OCI-M1 (cell line): Measurements from ENCODE around the gene KPNA2.
"Not testable (repeated sequence)": the region's sequence is repeated elsewhere in the genome, so short reads cannot be mapped to it uniquely, and the experiment has no call there.

Source experiments
- DNase-seq: peaks from one replicate; lab custom pipeline; 2025; lab: John Stamatoyannopoulos, UW

KPNA2 gene

DNA sequence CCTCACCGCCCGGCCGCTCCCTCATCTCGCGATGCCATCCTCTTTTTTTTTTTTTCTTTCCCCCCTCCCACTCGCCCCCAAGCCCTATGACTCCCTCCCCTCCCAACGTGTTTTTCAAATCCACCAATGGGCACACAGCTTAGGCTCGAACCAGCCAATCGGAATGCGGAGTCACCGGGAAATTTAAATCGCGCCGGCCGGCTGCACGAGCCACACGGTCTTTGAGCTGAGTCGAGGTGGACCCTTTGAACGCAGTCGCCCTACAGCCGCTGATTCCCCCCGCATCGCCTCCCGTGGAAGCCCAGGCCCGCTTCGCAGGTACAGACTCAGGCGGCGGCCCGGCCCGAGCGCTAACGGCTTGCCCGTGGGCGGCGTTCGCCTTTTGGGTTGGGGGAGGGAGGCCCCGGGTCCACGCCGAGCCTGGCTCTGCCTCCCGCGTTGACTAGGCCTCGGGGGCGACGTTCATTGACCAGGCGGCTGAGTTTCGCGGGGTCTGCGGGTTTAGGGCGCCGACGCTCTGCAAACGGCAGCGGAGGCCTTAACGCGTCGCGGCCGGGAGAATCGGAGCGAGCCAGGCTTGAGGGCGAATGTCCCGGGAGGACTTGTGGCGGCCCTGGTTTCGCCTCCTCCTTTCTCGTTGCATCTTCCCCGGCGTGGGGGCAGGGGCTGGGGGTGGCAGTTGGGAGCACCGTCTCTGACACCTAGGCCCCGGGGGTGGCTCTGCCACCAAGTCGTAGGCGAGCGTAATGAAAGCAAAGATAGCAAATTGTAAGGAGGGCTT lies at the start of gene KPNA2:
TSS of gene KPNA2 (plus strand) at position 213 of the 781 bp plus-strand sequence. CDS start 1,398 bp downstream, outside the sequence.
- peak; percentile 98 for DNase-seq

DNA sequence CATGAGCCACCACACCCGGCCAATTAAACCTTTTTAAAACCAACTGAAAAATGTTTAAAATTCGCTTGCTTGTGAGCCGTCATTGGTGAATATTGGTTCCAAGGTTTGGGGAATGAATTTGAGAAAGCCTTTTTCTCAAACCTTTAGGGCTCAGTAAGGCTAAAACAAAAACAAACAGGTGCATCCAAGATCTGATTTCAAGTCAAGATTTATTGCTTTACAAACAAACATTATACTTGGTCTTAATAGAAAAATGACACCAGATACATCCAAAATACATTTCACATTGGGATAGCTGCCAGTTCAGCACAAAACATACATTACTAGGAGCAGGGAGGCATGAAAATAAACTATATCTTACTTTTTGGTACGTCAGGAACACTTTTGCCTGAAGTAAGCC lies 44.6 kb upstream of the KPNA2 start:
- no peak for DNase-seq

DNA sequence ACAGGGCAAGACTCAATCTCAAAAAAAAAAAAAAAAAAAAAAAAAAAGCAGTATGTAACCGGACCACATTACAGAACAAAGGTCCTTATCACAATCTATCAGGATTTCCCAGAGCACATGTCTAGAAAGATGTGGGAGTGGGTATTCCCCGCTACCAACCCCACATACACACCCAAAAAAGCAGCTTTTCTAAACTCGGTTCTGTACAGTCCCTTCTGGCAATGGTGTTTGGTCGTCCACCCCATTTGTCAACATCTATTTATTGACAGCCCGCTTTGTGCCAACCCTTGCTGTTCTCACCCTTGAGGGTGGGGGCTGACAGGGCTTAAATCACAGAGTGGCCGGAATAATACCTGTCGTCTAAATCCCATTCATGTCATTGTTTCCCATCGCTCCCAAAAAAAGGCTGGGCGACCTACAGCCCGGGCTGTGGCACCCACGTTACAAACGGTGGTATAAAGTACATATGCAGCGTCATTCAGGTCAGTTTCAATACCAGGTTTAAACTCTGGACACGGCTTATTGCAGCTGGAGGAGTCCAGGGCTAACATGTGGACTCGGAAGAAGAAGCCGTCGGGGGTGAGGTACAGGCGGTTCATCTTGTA lies 42.9 kb upstream of the KPNA2 start:
- DNase-seq = peak; percentile 64

DNA sequence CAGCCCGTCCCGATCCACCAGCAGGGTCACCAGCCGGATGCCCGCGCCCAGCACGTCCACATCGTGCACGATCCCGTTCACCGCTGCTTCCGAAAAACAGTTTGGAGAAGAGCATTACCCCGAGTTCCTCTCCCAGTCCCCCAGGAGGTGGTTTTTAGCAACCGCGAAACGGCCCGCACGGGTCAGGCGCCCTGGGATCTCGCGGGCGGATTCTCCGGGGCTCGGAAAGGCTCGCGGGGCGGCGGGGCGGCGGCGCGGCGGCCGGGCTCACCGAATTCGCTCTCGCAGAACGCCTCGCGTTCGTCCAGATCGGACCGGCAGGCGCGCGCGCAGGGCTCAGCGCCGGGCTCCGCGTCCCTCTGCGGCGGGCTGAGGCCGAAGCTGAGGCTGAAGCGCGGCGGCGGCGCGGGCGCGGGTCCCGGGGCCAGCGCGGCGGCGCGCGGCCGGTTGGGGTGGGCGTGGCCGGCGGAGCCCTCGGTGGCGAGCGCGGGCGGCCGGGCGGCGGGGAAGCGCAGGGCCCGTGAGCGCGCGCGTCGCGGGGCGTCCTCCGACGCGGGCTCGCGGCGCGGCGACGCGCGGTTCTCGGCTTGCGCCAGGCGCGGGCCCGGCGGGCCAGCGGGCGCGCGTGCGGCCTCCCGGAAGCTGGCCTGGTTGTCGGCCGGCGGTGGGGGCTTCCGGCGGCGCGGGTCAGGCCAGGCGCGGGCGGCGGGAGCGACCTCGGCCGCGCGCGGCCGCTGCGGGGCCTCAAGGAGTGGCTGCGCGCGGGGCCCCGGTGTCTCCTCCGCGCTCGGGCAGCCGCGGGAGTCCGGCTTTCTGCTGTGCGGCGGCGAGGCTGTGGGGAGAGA lies 42.2 kb upstream of the KPNA2 start:
- peak; percentile 84 for DNase-seq

DNA sequence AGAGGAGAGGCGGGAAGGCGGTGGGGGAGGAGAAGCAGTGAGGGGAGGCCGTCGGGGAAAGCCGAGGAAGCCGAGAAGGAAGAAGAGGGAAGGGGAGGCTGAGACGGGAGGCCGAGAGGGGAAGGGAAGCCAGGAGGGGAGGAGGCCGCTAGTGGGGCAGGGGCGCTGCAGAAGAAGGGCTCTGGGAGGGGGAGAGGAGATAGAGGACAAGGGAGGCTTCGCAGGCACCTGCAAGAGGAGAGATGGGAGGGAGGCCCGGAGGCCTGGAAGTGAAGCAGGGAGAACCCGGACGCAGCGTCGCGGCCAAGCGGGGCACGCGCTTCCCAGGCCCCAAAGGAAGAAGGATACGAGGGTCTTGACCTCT lies 41.6 kb upstream of the KPNA2 start:
- DNase-seq = no peak

DNA sequence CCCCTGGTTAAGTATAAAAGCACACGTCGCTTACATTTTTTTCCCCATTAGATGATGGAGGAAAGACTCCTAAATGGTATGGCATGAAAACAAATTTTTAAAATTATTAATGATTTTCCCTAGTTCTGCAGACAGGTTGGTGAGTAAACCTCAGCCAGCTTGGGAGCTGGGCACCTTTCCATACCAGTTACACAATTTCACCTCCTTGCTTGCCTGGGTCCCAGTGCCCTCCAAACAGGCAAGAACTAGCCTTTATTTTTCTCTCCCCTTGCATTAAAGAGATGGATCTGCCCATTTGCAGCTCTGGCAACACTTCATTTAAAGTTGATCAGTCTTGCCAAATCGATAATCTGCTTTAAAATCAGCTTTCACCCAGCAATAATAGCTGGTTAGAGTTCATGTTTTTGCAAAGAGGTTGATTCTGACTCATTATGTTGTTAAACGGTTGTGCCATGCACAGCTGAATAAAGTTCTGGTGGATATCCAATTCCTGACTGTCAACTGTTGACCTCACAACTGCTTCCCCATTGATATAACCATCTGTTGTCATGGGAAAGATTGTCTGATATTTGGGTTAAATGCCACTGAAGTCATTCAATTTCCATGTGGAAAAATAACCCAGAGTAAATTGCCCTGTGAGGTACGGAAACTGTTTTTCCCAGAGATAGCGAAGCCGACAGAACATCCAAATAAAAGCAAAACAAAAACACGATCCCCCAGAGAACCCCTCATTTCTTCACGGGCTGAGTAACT lies 40.5 kb upstream of the KPNA2 start:
- peak; percentile 35 for DNase-seq

DNA sequence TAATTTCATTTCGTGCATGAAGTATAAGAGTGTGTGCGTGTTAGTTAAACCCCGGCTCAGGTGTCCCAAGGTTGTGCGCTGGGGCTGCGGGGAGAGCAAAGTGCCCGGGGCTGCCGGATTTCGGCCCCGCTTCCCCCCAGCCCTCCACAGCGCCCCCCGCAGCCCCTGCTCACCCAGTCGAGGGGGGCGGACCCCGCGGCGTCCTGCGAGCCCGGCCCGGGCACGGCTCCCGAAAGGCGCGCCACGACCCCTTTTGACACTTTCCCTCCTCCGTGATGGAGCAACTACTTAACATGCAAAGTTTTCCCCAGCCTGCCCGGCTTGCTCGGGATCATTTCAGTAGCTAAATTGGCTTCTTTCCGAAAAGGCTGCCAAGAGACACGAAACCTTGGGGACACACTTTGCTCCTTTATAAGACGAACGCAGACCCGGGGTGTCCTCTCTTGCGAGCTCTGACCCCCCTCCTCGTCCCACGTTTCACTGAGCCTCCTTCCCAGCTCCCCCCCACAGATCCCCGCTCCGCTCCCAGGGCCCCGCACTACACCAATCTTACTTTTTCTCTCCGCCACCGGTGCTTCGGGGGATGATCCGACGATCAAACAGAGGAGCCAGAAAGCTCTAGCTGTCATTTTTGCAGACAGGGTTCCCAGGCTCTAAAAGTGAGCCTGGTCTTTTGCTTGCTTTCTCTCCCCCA lies 39.8 kb upstream of the KPNA2 start:
- peak; percentile 25 for DNase-seq

DNA sequence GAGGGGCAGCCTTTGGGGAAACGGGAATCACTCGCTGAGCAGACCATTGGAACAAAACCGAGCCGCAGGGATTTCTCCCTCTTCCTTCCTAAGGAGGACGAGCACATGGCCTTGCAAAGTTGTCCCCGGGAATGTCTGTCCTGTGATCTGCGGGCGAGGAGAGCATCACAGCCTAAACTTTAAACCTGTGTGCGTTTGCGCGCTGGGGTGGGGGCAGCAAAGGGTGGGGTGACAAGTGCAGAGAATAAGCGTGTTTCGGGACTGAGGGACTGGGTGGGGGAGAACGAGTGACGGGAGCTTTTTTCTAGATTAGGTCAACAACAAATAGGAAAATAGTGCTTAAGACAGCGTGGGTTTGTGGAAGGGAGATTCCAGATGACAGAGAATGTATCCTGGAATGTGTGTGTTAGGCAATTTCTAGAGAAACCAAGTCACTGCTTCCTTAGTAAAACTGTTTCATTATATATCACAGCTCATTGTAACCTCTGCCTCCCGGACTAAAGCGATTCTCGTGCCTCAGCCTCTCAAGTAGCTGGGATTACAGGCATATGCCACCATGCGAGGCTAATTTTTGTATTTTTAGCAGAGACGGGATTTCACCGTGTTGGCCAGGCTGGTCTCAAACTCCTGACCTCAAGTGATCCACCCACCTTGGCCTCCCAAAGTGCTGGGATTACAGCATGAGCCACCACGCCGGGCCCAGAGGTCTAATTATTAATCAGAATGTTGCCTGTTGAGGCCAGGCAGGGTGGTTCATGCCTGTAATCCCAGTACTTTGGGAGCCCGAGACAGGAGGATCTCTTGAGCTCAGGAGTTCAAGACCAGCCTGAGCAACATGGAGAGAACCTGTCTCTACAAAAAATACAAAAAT lies 39.0 kb upstream of the KPNA2 start, which contains the start of gene C17orf58:
TSS of gene C17orf58 (minus strand) at position 169 of the 871 bp plus-strand sequence. CDS start 271 bp downstream, outside the sequence.
- not testable (repeated sequence) for DNase-seq

DNA sequence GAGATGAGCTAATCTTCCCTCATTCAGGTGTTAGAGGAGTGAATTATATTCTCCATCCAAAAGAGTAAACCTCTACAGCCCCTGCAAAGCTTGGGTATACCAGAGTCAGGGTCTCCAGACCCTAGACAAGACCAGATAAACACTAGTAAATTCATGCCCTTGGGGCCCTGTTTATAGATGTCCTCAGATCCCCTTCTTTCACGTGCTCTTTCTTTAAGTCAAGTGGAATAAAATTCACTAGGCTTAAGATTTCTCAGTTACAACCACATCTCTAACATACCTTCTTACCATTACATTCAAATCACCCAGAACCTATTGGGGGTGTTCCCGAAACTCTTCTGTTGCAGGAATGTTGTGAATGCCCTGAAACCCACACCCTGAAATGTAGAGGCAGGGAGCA lies 37.1 kb upstream of the KPNA2 start:
- no peak for DNase-seq

DNA sequence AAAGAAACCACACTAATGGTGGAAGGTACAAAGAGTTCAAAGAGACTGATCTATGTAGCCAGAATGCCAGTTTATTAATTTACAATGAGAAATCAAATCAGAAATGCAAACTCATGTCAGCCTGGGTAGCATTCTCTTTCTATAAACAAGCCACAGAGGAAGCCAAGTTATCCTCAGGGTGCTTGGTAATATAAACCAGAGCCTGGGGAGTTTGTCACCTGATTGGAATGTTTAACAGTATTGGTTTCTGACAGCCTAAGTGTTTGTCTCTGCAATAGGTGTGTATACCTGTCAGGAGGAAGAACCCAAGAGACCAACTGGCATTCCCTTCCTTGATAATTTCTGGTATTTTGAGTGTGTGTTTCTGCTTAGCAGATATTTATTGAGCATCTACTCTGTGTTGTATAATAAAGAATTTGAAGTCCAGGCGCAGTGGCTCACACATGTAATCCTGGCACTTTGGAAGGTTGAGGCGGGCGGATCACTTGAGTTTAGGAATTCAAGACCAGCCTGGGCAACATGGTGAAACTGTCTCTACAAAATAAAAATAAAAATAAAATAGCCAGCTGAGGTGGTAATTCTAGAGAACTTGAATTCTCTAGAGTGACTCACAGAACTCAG lies 36.1 kb upstream of the KPNA2 start:
- DNase-seq = no peak

DNA sequence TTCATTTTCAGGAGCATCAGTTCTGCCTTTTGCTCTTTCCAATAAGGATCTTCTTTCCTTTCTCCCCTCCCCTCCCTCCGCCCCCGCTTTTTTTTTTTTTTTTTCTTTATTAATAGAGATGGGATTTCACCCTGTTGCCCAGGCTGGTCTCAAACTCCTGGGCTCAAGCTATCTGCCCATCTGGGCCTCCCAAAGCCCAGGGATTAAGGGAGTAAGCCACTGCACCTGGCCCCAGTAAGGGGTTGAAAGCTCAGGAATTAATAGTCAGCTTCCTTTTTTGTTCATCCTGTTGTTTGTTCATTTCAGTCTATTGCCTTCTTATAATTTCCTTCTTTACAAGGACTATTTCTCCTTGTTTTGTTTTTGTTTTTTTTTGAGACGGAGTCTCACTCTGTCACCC lies 31.3 kb upstream of the KPNA2 start:
- no peak for DNase-seq

DNA sequence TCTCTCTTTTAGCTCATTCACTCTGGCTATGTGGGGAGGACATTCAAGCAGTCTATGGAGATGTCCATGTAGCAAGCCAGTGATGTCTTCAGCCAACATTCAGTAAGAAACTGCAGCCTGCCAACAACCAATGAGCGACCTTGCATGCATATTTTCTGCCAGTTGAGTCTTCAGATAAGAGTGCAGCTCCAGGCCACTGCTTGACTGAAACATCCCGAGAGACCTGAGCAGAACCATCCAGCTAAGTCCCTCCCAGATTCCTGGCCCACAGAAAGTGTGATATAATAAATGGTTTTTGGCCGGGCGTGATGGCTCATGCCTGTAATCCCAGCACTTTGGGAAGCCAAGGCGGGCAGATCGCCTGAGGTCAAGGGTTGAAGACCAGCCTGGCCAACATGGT lies 28.7 kb upstream of the KPNA2 start:
- no peak for DNase-seq

DNA sequence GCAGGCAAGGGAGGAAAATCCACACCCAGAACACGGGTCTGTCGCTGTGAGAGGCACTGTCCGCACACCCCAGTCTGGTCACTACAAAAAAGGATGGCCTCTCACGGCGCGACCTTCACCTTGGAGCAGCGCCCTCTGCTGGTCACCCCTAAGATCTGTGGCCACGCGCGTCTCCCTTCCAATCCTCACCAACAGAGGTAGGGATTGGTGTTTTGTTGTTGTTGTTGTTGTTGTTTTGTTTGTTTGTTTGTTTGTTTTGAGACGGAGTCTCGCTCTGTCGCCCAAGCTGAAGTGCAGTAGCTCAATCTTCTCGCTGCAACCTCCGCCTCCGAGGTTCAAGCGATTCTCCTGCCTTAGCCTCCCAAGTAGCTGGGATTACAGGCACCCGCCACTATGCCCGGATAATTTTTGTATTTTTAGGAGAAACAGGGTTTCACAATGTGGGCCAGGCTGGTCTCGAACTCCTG lies 24.3 kb upstream of the KPNA2 start:
- peak; percentile 71 for DNase-seq

DNA sequence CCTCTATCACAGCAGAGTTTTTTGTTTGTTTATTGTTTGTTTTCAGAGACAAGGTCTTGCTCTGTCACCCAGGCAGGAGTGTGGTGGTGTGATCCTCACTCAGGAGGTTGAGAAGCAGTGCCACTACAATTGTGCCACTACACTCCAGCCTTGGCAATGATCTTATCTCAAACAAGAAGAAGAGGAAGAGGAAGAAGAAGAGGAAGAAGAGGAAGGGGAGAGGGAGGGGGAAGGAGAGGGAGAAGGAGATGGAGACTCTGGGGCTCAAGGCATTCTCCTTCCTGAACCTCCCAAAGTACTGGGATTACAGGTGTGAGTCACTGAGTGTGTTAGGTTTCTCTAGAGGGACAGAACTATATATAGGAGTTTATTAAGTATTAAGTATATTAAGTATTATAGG lies 22.1 kb upstream of the KPNA2 start:
- no peak for DNase-seq

DNA sequence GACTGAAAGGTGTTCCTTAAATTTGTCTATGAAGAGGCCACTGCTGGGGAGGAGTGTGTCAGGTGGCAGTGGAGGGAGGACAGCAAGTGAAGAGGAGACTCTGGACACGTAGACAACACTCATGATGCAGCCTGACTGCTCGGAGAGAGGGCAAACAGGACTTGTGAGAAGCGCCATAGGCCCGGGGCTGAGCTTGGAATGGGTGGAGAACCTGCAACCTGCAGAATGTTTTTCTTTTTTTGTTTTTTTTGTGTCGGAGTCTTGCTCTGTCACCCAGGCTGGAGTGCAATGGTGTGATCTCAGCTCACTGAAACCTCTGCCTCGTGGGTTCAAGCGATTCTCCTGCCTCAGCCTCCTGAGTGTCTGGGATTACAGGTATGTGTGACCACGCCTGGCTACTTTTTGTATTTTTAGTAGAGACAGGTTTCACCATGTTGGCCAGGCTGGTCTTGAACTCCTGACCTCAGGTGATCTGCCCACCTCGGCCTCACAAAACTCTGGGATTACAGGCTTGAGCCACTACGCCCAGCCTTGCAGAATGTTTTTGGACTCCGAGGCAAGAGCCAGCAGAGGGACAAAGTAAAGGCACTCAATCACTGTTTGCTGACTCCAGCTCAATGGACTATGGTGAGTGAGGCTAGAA lies 20.3 kb upstream of the KPNA2 start:
- no peak for DNase-seq

DNA sequence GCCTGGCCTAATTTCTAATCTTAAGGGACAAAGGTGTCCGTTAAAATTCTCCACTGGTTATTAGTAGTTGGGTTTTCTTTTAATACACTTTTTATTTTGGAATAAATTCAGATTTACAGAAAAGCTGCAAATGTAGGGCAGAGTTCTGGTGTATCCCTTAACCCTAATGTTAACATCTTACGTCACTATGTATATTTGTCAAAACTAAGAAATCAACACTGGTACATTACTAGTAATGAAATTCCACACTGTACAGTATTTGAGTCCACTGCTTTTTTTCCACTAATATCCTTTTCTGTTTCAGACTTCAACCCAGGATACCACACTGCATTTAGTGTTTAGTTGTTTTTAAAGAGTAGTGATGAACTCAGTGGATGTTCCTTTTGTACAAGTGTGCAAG lies 18.7 kb upstream of the KPNA2 start:
- no peak for DNase-seq

DNA sequence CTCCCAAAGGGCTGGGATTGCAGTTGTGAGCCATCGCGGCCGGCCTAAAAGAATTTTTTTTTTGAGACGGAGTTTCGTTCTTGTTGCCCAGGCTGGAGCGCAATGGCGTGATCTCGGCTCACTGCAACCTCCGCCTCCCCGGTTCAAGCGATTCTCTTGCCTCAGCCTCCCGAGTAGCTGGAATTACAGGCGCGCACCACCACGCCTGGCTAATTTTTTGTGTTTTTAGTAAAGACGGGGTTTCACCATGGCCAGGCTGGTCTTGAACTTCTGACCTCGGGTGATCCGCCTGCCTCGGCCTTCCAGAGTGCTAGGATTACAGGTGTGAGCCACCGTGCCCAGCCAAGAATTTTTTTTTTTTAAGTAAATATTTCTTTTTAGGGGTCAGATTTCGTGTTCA lies 17.0 kb upstream of the KPNA2 start:
- DNase-seq = not testable (repeated sequence)

DNA sequence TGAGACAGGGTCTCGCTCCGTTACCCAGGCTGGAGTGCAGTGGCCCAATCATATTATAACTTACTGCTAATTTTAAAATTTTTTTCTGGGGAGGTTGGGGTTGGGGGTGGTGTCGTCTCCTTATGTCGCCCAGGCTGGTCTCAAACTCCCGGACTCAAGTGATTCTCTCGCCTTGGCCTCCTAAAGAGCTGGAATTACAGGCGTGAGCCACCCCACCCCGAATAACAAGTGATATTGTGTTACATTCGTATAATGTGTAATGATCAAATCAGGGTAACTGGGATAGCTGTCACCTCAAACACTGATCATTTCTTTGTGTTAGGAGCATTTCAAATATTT lies 16.2 kb upstream of the KPNA2 start:
- DNase-seq = no peak

DNA sequence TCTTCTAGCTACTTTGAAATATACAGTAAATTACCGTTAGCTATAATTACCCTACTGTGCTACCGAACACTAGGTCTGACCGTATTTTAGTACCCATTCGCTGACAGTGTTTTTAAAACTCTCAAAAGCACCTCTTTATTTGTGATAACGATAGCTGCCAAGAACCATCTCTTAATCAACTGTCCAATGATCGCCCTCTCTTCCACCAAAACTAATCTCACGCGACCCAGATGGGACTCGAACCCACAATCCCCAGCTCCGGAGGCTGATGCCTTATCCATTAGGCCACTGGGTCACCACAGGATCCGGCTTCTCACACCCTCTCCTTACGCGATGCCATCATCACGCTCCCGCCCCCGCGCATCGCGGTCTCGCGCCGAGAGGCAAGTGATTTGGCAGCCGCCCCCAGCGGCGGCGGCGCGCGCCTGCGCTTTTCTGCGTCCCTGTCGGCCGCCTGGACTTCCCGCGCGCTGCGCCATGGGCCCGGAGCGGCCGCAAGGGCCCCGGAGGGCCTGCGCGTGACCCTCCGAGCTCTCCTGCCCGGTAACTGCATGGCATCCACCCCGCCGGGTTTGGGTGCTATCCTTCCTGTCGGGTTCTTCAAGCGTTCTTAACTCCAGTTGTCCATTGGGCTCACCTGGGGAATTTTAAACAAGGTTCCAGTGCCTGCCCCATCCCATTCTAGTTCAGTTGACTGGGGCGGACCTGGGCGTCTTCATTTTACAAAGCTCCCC lies 15.7 kb upstream of the KPNA2 start:
- peak; percentile 99 for DNase-seq
